ENCODE results near the gene REN.

GRCh38 chr1:204198348-204199340, 32.5 kb upstream of the REN start:
- TF ChIP-seq POLR2A (IDR thresholded peaks at IDR 0.05) (no peak), CTCF (IDR thresholded peaks at IDR 0.05) (no peak), EP300 (IDR thresholded peaks at IDR 0.05) (no peak)

Measured in ovary (tissue), 3 donors.